NCI-H1092 (cell line): Measurements from ENCODE around the gene TSPAN31.
"Not testable (repeated sequence)": the region's sequence is repeated elsewhere in the genome, so short reads cannot be mapped to it uniquely, and the experiment has no call there.

Source experiments
- DNase-seq: peaks from one replicate; lab custom pipeline; 2025; lab: John Stamatoyannopoulos, UW

TSPAN31 gene

GRCh38 chr12:57767305-57767698, 22.5 kb downstream of the TSPAN31 start:
- DNase-seq = no peak

- no peak for DNase-seq
Measured at GRCh38 chr12:57767876-57768275, 23.0 kb downstream of the TSPAN31 start.

GRCh38 chr12:57769594-57769993, 24.8 kb downstream of the TSPAN31 start:
- no peak for DNase-seq

GRCh38 chr12:57770734-57771133, 25.9 kb downstream of the TSPAN31 start:
- DNase-seq = no peak

- peak; percentile 60 for DNase-seq
Measured at GRCh38 chr12:57771236-57771872, 26.5 kb downstream of the TSPAN31 start.

- DNase-seq = peak; percentile 82
Measured at GRCh38 chr12:57771873-57772428, 27.1 kb downstream of the TSPAN31 start, which contains the start of gene METTL1. Gene METTL1, minus strand, starts transcription at chr12:57772105. Its CDS starts 22 bp downstream, at chr12:57772083.

GRCh38 chr12:57772429-57773322, 27.8 kb downstream of the TSPAN31 start, which contains the start of gene EEF1AKMT3:
Gene EEF1AKMT3, plus strand, starts transcription at chr12:57772614. Its CDS starts 111 bp downstream, at chr12:57772725.
- no peak for DNase-seq

GRCh38 chr12:57774634-57775033, 29.8 kb downstream of the TSPAN31 start:
- not testable (repeated sequence) for DNase-seq

- no peak for DNase-seq
Measured at GRCh38 chr12:57775044-57775443, 30.2 kb downstream of the TSPAN31 start.

GRCh38 chr12:57775563-57776246, 30.9 kb downstream of the TSPAN31 start:
- DNase-seq = no peak

GRCh38 chr12:57776247-57776587, 31.4 kb downstream of the TSPAN31 start:
- no peak for DNase-seq

- DNase-seq = no peak
Measured at GRCh38 chr12:57777367-57777766, 32.5 kb downstream of the TSPAN31 start.

GRCh38 chr12:57777911-57778310, 33.1 kb downstream of the TSPAN31 start:
- DNase-seq = no peak

- DNase-seq = no peak
Measured at GRCh38 chr12:57779736-57780135, 34.9 kb downstream of the TSPAN31 start.

GRCh38 chr12:57780284-57780897, 35.6 kb downstream of the TSPAN31 start:
- no peak for DNase-seq

GRCh38 chr12:57781244-57781643, 36.4 kb downstream of the TSPAN31 start:
- no peak for DNase-seq

- no peak for DNase-seq
Measured at GRCh38 chr12:57781801-57782200, 37.0 kb downstream of the TSPAN31 start.

- no peak for DNase-seq
Measured at GRCh38 chr12:57782243-57782607, 37.4 kb downstream of the TSPAN31 start.

GRCh38 chr12:57782608-57783465, 38.0 kb downstream of the TSPAN31 start, which contains the start of gene TSFM:
Gene TSFM, plus strand, starts transcription at chr12:57782787. Its CDS starts 15 bp downstream, at chr12:57782802.
- DNase-seq = peak; percentile 84

GRCh38 chr12:57783466-57783801, 38.6 kb downstream of the TSPAN31 start:
- DNase-seq = no peak

GRCh38 chr12:57783861-57784260, 39.0 kb downstream of the TSPAN31 start:
- no peak for DNase-seq
